ENCODE measurements around the gene RPTOR. TPM values are rescaled to one million over a fixed set of nuclear protein-coding genes. Genes with fewer than 3 reads are reported as not detected.

RPTOR gene
- total RNA-seq, 4 donors from 2014 or later = 19.0 to 48.3 (median 27.3) TPM

DNA sequence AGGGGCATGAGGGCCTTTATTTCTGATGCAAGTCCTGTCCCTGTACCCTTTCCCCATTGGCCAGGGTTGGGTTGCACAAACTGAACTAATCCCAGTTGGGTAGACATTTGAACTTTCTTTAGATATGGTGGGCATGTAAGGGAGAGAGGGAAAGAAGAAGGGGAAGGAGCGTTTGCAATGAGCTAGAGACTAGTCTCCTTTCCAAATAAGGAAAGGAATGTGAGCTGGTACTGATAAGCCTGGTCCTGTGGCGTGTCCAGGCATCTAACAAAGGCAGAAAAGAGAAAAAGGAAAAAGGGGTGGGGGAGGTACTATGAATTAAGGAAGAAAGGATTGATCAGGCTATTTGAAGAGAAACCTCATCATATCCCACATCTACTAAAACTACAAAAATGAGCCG, 467.3 kb downstream of the RPTOR start:
- Histone ChIP-seq H3K27ac (no peak overlapping the region), H3K4me3 (no peak overlapping the region), H3K36me3 (no peaks in the 10 kb centered on the region), H3K4me1 (no peaks in the 10 kb centered on the region), H3K9me3 (peaks cover 0 to 3% of the 10 kb centered on the region in 2 donors), H3K27me3 (no peaks in the 10 kb centered on the region)
- intact Hi-C loops (cut with DNase I; ENCODE audit: low total_unique reads) = no loop called here
- TF ChIP-seq, protein P1, sequence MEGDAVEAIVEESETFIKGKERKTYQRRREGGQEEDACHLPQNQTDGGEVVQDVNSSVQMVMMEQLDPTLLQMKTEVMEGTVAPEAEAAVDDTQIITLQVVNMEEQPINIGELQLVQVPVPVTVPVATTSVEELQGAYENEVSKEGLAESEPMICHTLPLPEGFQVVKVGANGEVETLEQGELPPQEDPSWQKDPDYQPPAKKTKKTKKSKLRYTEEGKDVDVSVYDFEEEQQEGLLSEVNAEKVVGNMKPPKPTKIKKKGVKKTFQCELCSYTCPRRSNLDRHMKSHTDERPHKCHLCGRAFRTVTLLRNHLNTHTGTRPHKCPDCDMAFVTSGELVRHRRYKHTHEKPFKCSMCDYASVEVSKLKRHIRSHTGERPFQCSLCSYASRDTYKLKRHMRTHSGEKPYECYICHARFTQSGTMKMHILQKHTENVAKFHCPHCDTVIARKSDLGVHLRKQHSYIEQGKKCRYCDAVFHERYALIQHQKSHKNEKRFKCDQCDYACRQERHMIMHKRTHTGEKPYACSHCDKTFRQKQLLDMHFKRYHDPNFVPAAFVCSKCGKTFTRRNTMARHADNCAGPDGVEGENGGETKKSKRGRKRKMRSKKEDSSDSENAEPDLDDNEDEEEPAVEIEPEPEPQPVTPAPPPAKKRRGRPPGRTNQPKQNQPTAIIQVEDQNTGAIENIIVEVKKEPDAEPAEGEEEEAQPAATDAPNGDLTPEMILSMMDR (IDR thresholded peaks at IDR 0.05) = no peak
- TF ChIP-seq POLR2A (IDR thresholded peaks at IDR 0.05) = no peak
- DNase-seq = no peak

DNA sequence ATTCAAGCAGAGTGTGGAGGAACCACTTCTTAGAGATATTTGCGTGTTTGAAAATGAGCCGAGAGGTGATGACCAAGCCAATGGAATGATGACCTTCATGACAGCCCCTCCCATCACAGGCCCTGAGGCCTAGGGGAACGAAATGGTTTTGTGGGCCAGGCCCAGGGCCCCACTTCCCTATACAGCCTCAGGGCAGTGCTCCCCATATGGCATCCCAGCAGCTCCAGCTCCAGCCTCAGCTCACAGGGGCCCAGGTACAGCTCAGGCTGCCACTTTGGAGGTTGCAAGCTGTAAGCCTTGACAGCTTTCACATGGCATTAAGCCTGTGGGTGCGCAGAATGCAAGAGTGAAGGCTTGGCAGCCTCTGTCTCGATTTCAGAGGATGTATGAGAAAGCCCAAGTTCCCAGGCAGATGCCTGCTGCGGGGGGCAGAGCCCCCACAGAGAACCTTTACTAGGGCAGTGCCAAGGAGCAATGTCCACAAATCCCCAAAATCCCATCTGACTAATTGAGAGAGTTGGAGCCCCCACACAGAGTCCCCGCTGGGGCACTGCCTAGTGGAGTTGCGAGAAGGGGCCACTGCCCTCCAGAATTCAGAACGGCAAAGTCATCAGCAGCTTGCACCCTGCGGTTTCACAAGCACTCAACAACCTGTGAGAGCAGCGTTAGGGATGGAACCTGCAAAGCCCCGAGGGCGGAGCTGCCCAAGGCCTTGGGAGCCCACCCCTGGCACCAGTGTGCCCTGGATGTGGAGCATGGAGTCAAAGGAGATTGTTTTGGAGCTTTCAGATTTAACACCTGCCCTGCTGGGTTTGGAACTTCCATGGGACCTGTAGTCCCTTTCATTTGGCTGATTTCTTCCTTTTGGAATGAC, 468.2 kb downstream of the RPTOR start:
- no peak for DNase-seq

DNA sequence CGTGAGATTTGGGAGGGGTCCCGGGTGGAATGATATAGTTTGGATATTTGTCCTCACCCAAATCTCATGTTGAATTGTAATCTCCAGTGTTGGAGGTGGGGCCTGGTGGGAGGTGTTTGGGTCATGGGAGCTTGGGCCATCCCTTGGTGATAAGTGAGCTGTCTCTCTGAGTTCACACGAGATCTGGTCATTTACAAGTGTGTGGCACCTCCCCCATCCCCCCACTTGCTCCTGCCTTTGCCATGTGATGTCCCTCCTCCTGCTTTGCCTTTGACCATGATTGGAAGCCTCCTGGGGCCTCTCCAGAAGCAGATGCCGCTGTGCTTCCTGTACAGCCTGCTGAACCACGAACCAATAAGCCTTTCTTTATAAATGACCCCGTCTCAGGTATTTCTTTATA, 469.0 kb downstream of the RPTOR start:
- Histone ChIP-seq H3K36me3 (no peaks in the 10 kb centered on the region), H3K9me3 (peaks cover 0 to 3% of the 10 kb centered on the region in 2 donors), H3K27me3 (no peaks in the 10 kb centered on the region), H3K4me1 (no peaks in the 10 kb centered on the region), H3K4me3 (no peak overlapping the region), H3K27ac (no peak overlapping the region)
- TF ChIP-seq, protein P1 (IDR thresholded peaks at IDR 0.05) = no peak
- TF ChIP-seq POLR2A (IDR thresholded peaks at IDR 0.05) = no peak
- no peak for DNase-seq
- intact Hi-C loops (cut with DNase I; ENCODE audit: low total_unique reads) = no loop called here

More for the DNA sequence above, 468.2 kb downstream of the RPTOR start:
- no peak overlapping the region for H3K27ac ChIP-seq
- H3K4me1 ChIP-seq = no peaks in the 10 kb centered on the region
- H3K27me3 ChIP-seq = no peaks in the 10 kb centered on the region
- no peaks in the 10 kb centered on the region for H3K36me3 ChIP-seq
- intact Hi-C loops (cut with DNase I; ENCODE audit: low total_unique reads) = no loop called here
- peaks cover 0 to 3% of the 10 kb centered on the region in 2 donors for H3K9me3 ChIP-seq
- TF ChIP-seq, protein P1 (IDR thresholded peaks at IDR 0.05) = no peak
- TF ChIP-seq POLR2A (IDR thresholded peaks at IDR 0.05) = no peak
- no peak overlapping the region for H3K4me3 ChIP-seq

DNA sequence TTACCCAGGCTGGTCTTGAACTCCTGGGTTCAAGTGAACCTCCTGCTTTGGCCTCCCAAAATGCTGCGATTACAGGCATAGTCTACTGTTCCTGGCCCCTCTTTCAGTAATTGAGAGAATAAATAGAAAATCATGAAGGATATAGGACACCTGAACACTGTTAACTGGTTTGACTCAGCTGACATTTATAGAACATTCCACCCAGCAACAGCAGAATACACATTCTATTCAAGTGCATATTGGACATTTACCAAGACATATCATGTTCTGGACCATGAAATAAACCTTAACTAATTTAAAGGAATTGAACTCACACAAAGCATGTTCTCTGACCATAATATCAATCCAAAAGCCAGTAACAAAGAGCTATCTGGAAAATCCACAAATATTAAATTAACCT, 470.5 kb downstream of the RPTOR start:
- peaks cover 0 to 3% of the 10 kb centered on the region in 2 donors for H3K9me3 ChIP-seq
- H3K27ac ChIP-seq = no peak overlapping the region
- H3K4me1 ChIP-seq = no peaks in the 10 kb centered on the region
- TF ChIP-seq, protein P1 (IDR thresholded peaks at IDR 0.05) = no peak
- TF ChIP-seq POLR2A (IDR thresholded peaks at IDR 0.05) = no peak
- intact Hi-C loops (cut with DNase I; ENCODE audit: low total_unique reads) = no loop called here
- H3K36me3 ChIP-seq = no peaks in the 10 kb centered on the region
- no peaks in the 10 kb centered on the region for H3K27me3 ChIP-seq
- no peak for DNase-seq
- H3K4me3 ChIP-seq = no peak overlapping the region

Small RNA genes lying within 50 kb of the gene (small RNA-seq; reads per million reads assigned to genes)
- gene AC120024.2 = not detected
- not detected for gene AC120024.3

Other genes starting within 250 kb of the RPTOR start
- 10 to 100 TPM in 3 of 4 donors, 1 to 10 TPM in 1; 9.5 to 33.3 (median 18.5) TPM for gene ENDOV, start 129.7 kb upstream of the RPTOR start, total RNA-seq
- gene NPTX1, start 68.2 kb upstream of the RPTOR start, total RNA-seq = 1 to 10 TPM in 2 of 4 donors, not detected in 2; 1.6 to 2.1 TPM